PC-3 (cell line): ENCODE measurements around the gene SERPINA4.

Experiments
- EZH2 ChIP-seq: fragments of 300-600 bp; sonication (generic); IDR thresholded peaks from one replicate; pipeline ENCODE4 v1.6.1; 2017; ENCODE audit warnings: antibody characterized with exemption, mild to moderate bottlenecking, low read length; ENCODE audit not compliant: unreplicated experiment
- EZH2phosphoT487 ChIP-seq: fragments of 300-600 bp; sonication (generic); IDR thresholded peaks from 2 replicates; pipeline ENCODE4 v1.6.1; 2018; ENCODE audit warnings: mild to moderate bottlenecking, antibody characterized with exemption, low read length, borderline replicate concordance
- TF ChIP-seq, protein P1 (sequence below): fragments of 300-600 bp; sonication (generic); conservative IDR thresholded peaks from 2 replicates; pipeline ENCODE4 v1.5.1; 2017; ENCODE audit warnings: antibody characterized with exemption, low read depth, mild to moderate bottlenecking, low read length

DNA sequence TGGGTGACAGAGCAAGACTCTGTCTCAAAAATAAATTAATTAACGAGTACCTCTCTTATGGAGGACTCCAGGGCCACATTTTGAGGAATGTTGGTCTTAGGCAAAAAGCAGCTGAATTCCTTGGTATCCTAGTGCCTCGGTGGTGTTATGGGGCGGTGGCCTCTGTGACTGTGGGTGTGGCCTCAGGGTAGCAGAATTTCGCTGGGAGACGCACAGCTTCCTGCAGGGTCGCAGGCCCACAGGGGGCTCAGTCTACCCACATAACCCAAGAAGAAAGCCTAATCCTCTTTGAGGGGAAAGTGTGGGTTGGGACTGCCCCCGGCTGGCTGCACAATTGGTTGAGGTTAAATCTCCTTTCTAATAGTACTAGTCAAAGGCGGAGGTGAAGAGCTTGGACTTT lies 11.2 kb upstream of the SERPINA4 start:
- TF ChIP-seq, protein P1, sequence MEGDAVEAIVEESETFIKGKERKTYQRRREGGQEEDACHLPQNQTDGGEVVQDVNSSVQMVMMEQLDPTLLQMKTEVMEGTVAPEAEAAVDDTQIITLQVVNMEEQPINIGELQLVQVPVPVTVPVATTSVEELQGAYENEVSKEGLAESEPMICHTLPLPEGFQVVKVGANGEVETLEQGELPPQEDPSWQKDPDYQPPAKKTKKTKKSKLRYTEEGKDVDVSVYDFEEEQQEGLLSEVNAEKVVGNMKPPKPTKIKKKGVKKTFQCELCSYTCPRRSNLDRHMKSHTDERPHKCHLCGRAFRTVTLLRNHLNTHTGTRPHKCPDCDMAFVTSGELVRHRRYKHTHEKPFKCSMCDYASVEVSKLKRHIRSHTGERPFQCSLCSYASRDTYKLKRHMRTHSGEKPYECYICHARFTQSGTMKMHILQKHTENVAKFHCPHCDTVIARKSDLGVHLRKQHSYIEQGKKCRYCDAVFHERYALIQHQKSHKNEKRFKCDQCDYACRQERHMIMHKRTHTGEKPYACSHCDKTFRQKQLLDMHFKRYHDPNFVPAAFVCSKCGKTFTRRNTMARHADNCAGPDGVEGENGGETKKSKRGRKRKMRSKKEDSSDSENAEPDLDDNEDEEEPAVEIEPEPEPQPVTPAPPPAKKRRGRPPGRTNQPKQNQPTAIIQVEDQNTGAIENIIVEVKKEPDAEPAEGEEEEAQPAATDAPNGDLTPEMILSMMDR: no peak
- TF ChIP-seq EZH2 (no peak), EZH2phosphoT487 (no peak)
